ENCODE measurements around the gene TRIO.

GRCh38 chr5:14316471-14316870 lies 173.3 kb downstream of the TRIO start:
- TF ChIP-seq CTCF (IDR thresholded peaks at IDR 0.05; ENCODE audit: low read length), result no peak
- no peak for TF ChIP-seq EZH2 (optimal IDR thresholded peaks at IDR 0.05; ENCODE audit: low read depth, low read length)
- no peak for TF ChIP-seq EZH2phosphoT487 (IDR thresholded peaks at IDR 0.05; ENCODE audit: low read length)
